KBM-7 (cell line): ENCODE measurements around the gene SMIM28.
"Not testable (repeated sequence)": the region's sequence is repeated elsewhere in the genome, so short reads cannot be mapped to it uniquely, and the experiment has no call there.

Experiments used
- DNase-seq: peaks from one replicate; pipeline ENCODE4 v3.0.0-alpha.2; 2015
- in situ Hi-C: fragments of 300-500 bp; cut with MboI; formaldehyde crosslinking; loops from 2 replicates; pipeline ENCODE4 v1.14.3; 2020; ENCODE audit warnings: low sequenced_read_pairs, low pct_unique_long_range_greater_than_20kb, mixed read lengths

Gene SMIM28

DNA sequence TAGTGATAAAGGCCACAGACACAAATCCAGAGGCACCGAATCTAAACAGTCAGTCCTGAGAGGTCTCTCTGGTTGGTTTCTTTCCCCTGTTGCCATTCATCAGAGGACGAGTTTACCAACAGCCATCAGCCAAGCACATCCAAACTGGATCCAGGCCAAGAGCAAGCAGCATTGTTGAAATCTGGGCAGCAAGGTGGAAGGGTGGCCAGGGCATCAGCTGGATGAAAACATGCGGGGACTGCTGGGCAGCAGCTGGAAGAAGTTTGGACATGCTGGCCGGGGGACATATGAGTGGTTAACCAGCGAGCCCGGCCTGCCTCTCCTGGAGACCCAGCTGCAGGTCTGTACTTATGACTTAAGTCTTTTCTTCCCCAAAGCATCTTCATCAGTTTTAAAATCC is at the start of gene SMIM28:
TSS of gene SMIM28 (plus strand) at position 62 of the 400 bp plus-strand sequence. CDS start at position 230, 168 bp downstream.
- in situ Hi-C loops: no loop called here
- no peak for DNase-seq

GRCh38 chr6:138328210-138328609 is 49.5 kb upstream of the SMIM28 start:
- no peak for DNase-seq
- in situ Hi-C loops: no loop called here

GRCh38 chr6:138330763-138331162 is 46.9 kb upstream of the SMIM28 start:
- in situ Hi-C loops: no loop called here
- no peak for DNase-seq

GRCh38 chr6:138331444-138331843 is 46.3 kb upstream of the SMIM28 start:
- no peak for DNase-seq
- in situ Hi-C loops: no loop called here

DNA sequence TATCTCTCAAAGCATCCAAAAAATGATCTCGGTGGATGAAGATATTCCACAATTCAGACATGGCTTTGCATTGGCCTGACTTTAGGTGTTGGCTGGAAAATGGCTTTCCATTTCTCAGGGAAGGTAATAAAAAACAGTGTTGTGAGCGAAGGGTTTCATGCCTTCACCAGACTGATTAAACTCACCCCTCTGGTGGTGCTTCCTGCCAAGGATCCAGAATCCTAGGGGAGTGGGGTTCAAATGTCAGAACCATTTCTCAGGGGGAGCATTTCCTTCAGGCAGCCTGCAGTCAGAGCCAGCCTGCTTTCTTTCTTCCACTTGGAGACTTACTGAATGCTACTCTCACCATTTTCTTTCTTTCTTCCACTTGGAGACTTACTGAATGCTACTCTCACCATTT is 45.7 kb upstream of the SMIM28 start:
- no peak for DNase-seq
- in situ Hi-C loops: no loop called here

- no peak for DNase-seq
- in situ Hi-C loops: no loop called here
Observed at GRCh38 chr6:138334000-138334399, 43.7 kb upstream of the SMIM28 start.

GRCh38 chr6:138334963-138335362 is 42.7 kb upstream of the SMIM28 start:
- no peak for DNase-seq
- in situ Hi-C loops: no loop called here

- in situ Hi-C loops: no loop called here
- DNase-seq: no peak
Observed at GRCh38 chr6:138336221-138336620, 41.5 kb upstream of the SMIM28 start.

DNA sequence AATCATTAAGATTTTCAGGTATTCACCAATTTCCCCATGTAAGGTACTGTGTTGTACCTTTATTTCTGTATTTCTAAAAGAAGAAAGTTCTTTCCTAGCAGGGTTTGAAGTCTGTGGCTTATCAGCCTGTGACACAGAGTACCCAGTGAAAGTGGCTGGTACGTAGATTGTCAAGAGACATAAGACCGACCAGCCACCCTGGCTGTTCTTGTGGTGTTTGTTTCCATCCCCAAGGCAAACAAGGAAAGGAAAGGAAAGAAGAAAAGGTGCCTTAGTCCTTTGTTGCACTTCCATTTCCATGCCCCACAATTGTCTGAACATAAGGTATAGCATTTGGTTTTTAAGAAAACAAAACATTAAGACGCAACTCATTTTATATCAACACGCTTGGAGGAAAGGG is 40.6 kb upstream of the SMIM28 start:
- in situ Hi-C loops: no loop called here

DNA sequence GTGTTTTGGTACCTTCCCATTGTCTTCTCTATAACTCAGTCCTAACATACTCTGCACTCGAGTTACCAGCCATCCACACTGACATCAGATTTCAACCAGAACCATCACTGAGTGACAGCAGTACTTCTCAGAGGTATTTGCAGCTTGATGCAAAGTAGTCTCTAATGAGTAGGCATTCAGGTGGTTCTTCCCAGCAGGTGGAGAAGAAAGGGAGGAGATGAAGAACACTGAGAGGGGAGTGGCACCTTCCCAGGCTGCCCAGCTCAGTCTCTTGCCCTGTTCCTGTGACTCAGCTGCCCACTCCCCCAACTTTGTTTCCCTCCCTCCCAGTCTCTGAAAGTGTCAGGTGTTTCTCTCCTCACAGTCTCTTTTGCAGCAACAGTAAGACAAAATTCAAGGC is 38.7 kb upstream of the SMIM28 start:
- DNase-seq: no peak
- in situ Hi-C loops: no loop called here

More for the DNA sequence above, 40.6 kb upstream of the SMIM28 start:
- no peak for DNase-seq

DNA sequence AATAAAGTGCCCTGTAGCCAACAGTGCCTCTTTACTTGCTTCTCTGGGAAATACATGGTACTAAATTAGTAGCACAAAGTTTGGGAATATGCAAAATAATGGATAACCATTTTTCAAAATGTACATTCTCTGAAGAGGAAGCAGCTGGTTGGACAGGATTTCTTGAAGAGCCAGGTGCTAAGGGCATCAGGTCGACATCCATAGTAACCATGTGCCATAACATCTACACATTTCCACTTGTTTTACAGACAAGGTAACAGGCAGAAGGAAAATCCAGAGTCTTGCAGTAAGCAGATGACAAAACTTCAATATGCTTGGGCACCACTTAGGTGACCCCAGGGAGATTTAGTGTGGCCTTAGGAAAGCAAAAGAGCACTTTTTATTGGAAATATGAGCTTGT is 36.5 kb upstream of the SMIM28 start:
- in situ Hi-C loops: no loop called here
- DNase-seq: no peak

- no peak for DNase-seq
- in situ Hi-C loops: no loop called here
Observed at GRCh38 chr6:138343112-138343511, 34.6 kb upstream of the SMIM28 start.

DNA sequence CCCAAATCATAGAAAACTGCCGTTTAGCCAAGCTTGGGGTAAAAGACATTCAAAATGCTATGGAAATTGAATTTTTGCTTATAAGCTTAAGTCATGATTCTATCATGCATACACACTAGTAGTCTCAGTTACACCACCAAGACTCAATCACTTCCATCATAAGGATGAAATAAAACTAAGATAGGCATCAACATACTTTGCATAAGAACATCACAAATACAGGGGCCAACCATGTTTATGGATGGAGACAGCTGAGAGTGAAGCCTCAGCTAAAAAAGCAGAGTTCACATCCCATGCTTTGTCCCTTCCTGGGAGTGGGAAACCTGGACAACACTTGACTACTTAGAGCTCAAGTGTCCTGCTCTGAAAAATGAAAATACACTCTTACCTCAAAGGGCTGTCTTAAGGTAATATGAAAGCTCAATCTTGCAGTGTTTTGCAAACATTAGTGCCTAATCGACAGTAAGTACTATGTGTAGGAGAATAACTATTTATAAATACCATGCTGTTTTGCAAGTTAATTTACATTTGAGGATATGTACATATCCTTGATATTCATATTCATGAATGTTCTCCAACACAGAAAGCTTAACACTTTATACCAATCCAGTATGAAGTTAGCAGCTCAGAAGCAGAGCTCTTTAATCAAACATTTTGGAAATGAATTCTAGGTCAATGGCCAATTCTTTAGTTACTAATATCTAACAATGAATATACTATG is 32.0 kb upstream of the SMIM28 start:
- DNase-seq: no peak
- in situ Hi-C loops: no loop called here

DNA sequence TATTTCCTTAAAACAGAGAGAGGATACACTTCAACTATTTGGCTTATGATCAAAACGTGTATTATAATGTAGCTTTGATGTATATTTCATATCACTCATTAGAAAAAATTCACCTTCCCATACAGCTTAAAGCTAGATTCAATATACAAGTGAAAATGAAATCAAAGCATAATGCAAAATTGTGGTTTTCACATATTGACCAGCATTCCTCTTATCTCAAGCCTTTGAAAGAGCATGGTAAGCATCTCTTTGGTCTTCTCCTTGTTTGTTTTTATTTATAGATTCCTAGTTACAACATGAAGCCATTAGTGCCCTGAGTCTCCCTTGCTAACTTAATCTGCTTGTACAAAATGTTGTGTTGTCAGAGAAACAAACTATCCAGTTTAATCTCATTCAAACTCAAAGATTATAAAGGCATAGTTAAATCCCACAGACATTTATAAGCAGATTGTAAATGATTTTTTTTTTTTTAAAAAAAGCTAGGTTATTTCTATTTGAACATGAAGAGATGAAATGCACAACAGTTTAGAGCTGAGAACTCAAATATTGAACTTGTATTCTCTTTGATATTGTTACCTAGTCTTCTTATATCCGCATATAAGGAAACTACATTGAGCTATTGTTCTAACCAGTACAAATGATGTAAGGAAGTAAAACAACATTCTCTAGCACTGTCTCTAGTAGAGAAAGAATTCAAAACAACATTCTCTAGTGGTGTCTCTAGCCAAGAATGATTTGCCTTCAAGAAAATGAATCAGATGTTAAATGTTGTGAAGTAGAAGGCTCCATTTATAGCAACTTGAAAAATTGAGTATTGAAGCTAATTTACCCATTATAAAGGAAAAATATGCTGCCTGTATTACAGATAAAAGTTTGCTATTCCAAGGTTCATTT is 31.2 kb upstream of the SMIM28 start:
- in situ Hi-C loops: no loop called here
- DNase-seq: no peak

- no peak for DNase-seq
- in situ Hi-C loops: no loop called here
Observed at GRCh38 chr6:138347864-138348263, 29.8 kb upstream of the SMIM28 start.

DNA sequence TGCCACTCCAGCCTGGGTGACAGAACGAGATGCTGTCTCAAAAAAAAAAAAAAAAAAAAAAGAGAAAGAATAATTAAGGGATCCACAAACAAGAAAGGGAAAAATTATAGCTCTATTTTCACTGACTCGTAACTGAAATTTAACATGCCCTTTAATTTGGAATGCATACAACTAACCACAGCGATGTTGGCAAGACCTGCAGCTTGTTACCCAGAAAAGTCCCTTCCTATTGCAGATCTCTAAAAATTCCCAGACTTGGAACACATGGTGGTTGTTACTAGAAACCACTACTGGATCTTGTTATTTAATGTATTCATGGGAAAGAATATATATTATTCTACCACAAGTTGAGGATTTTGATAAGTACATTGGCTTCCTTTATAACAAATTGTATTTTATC is 27.8 kb upstream of the SMIM28 start:
- no peak for DNase-seq
- in situ Hi-C loops: no loop called here

GRCh38 chr6:138357928-138358327 is 19.8 kb upstream of the SMIM28 start:
- in situ Hi-C loops: no loop called here
- DNase-seq: no peak

- DNase-seq, in situ Hi-C loops: not testable (repeated sequence)
Observed at GRCh38 chr6:138368684-138369083, 9.0 kb upstream of the SMIM28 start.

GRCh38 chr6:138370631-138371451 is 6.9 kb upstream of the SMIM28 start:
- in situ Hi-C loops: no loop called here
- DNase-seq: no peak

- in situ Hi-C loops: no loop called here
- DNase-seq: no peak
Observed at GRCh38 chr6:138371452-138371711, 6.3 kb upstream of the SMIM28 start.
